DOHH2 (cell line): ENCODE results near the gene AFAP1L1.

Source experiments
- CTCF ChIP-seq: fragments of 200-600 bp; sonication (generic); IDR thresholded peaks from one replicate; pipeline ENCODE4 v1.5.1; 2014; ENCODE audit warnings: antibody characterized with exemption, mild to moderate bottlenecking, low read depth, low read length; ENCODE audit not compliant: poor library complexity, severe bottlenecking
- EZH2phosphoT487 ChIP-seq: fragments of 200-600 bp; sonication (generic); IDR thresholded peaks from 2 replicates; pipeline ENCODE4 v1.6.1; 2017; ENCODE audit warnings: borderline replicate concordance, mild to moderate bottlenecking, antibody characterized with exemption, low read length, moderate library complexity, mixed read lengths

- no peak for TF ChIP-seq CTCF
- no peak for TF ChIP-seq EZH2phosphoT487
These were observed 29.5 kb downstream of the AFAP1L1 start for GRCh38 chr5:149301049-149301743.
